ENCODE measurements around the gene DR1. TPM values are rescaled to one million over a fixed set of nuclear protein-coding genes. Genes with fewer than 3 reads are reported as not detected.

Gene DR1
- total RNA-seq, 1 experiment from 2014 or later, result 87.3 TPM

DNA sequence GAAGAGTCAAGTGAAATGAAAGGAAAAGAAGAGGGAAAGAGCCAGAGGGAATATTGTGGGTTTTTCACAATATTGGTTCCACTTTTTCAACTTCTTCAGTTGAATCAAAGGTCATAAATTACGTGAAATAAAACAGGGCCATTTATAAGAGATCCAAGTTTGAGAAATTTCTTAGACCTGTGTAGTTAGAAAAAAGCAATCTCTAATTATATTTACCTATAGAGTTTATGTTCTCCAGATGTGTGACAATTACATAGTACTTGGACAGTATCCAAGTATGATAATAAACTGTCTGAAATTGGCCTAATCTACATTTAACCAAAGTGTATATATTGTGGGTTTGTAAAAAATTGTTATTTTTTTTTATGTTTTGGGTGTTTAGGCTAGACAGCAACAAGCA, 14.4 kb downstream of the DR1 start:
- Histone ChIP-seq H3K9me3 (ENCODE audit: control insufficient read depth, low read depth, low read length) (no peaks in the 10 kb centered on the region), H3K9ac (ENCODE audit: extremely low read depth, insufficient read length, low read length) (no peak overlapping the region), H3K23me2 (ENCODE audit: insufficient read length, low read depth, low read length, poor library complexity, severe bottlenecking) (no peaks in the 10 kb centered on the region), H2AK5ac (ENCODE audit: insufficient read length, low read length) (no peak overlapping the region), H2BK20ac (ENCODE audit: low read depth, low read length, poor library complexity, severe bottlenecking) (no peak overlapping the region), H3K56ac (ENCODE audit: insufficient read length, low read depth, low read length) (no peak overlapping the region), H3K4me2 (ENCODE audit: insufficient read depth, insufficient read length, low read length) (no peak overlapping the region), H3K27ac (ENCODE audit: insufficient read length, low read depth, low read length) (no peak overlapping the region), H3K14ac (ENCODE audit: insufficient read depth, low read length) (no peak overlapping the region), H3T11ph (ENCODE audit: low read length) (no peak overlapping the region), H3K4me1 (ENCODE audit: insufficient read depth, low read length) (no peaks in the 10 kb centered on the region), H3K4ac (ENCODE audit: low read depth, low read length) (no peak overlapping the region), H2AFZ (ENCODE audit: low read length) (no peak overlapping the region), H3K23ac (ENCODE audit: insufficient read length, low read depth, low read length) (no peak overlapping the region), H2BK15ac (ENCODE audit: low read depth, low read length) (no peak overlapping the region), H2BK5ac (ENCODE audit: insufficient read length, low read length) (no peak overlapping the region), H3K79me1 (ENCODE audit: insufficient read depth, low read depth, low read length, poor library complexity, severe bottlenecking) (no peaks in the 10 kb centered on the region), H4K5ac (ENCODE audit: insufficient read length, low read depth, low read length) (no peak overlapping the region), H3K18ac (ENCODE audit: insufficient read length, low read depth, low read length) (no peak overlapping the region), H2BK120ac (ENCODE audit: low read depth, low read length, poor library complexity, severe bottlenecking) (no peak overlapping the region), H2BK12ac (ENCODE audit: insufficient read length, low read depth, low read length) (no peak overlapping the region), H4K8ac (replicated peaks; ENCODE audit: insufficient read length, low read depth, low read length) (no peak overlapping the region), H4K91ac (ENCODE audit: insufficient read length, low read depth, low read length) (no peak overlapping the region), H3K27me3 (ENCODE audit: insufficient read depth, low read length) (no peaks in the 10 kb centered on the region), H3K79me2 (ENCODE audit: insufficient read depth, low read length) (peaks cover 5% of the 10 kb centered on the region; the same call in 1 of the 2 replicates), H4K20me1 (ENCODE audit: control insufficient read depth, insufficient read depth, insufficient read length) (no peaks in the 10 kb centered on the region)
- no peaks in the 10 kb centered on the region for H3K9me3 Mint-ChIP-seq
- peaks cover 22 to 26% of the 10 kb centered on the region in 2 experiments for H3K4me1 Mint-ChIP-seq
- H3K36me3 Mint-ChIP-seq (ENCODE audit: insufficient read depth in 1 of 3, low read depth in 3 of 3), result peaks cover 14 to 75% (median 73%) of the 10 kb centered on the region in 3 experiments; a peak in 6 of 7 replicates
- peak overlapping the region in 1 of 3 experiments; percentile 65; a peak in 1 of 7 replicates for H3K27ac Mint-ChIP-seq
- H3K27me3 Mint-ChIP-seq (ENCODE audit: low read depth), result no peaks in the 10 kb centered on the region
- H3K4me3 Mint-ChIP-seq, result no peak overlapping the region
- DNase-seq, result no peak
- WGBS (ENCODE audit: extremely low coverage, insufficient read length, low lambda C conversion rate), result no CpG with 5 or more reads among the region's 1 CpG
- no peak for TF ChIP-seq CTCF (conservative IDR thresholded peaks at IDR 0.05)

All from H9 (cell line).